ENCODE data around the gene VGLL4.

Gene VGLL4

DNA sequence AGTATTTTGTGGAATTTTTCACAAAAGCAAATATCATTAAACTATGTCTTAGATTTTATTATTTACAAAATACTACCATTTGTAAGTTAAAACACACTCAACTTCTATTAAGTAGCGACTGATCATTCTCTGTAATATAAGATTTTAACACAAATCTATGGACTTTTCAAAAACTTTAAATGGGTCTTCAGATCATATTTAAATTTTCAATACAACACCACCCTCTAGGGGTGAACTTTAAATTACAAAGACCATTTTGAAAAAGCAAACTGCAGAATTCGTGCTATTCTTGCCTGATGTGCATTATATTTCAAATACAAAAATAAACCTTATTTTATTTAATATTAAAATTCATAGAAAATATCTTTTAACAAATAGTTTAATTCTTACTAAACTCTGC is 8.2 kb upstream of the VGLL4 start:
- DNase-seq: peak; percentile 28

DNA sequence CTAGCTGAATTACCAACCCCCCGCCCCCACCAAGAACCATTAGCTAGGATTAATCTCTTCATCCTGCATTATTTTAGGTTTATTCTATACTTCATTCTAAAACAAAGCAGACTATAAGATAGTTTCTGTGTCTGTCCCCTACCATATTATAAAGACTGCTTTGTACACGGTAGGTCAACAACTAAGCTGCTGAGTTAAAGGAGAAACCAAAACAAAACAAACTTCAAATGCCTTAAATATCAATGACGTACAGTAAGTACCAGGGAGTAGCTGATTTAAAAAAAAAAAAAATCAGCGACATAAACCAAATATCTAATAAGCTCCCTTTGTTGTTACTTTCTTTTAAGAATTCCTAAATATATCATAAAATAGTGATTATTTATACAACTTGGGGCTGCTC is 7.8 kb upstream of the VGLL4 start:
- no peak for DNase-seq

DNA sequence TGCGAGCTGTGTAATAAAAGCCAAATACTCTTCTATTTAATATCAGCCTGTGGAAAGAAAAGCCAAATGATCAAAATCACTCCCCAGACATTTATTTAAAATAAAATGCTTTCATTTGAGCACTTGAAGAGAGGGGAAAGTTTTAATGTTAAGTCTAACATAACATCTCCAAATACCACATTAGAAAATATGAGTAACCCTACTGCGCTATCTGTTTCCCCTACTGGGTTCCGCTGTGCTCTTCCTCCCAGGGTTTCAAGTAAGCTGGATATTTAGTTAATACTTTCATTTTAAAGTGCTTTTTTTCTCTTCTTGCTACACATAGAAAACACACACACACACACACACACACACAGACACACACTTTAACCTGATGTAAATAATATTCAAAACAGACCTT is 6.7 kb upstream of the VGLL4 start:
- DNase-seq: no peak

GRCh38 chr3:11648735-11649134 is 5.0 kb upstream of the VGLL4 start:
- no peak for DNase-seq

DNA sequence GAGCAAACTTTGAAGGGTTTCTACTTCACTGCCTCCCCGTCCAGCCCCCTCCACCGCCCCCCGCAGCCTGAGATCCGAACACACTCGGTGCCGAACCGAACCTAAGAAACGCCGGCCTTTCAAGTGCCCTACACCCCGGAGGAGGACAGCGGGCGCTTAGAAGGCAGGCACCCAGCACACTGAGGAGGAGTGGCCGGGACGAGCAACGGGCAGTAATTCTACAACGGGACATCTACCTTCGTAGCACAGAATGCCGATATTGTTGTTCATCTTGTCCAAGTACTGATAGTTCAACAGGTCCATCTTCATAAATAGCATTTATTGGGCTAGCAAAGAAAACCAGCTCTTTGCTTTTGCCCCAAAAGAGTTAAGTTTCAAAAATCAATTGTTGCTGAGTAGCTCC is 513 bp downstream of the VGLL4 start:
- no peak for DNase-seq

GRCh38 chr3:11642431-11643191 is 1.1 kb downstream of the VGLL4 start:
- peak; percentile 78 for DNase-seq

GRCh38 chr3:11641683-11642430 is 1.9 kb downstream of the VGLL4 start:
- no peak for DNase-seq

DNA sequence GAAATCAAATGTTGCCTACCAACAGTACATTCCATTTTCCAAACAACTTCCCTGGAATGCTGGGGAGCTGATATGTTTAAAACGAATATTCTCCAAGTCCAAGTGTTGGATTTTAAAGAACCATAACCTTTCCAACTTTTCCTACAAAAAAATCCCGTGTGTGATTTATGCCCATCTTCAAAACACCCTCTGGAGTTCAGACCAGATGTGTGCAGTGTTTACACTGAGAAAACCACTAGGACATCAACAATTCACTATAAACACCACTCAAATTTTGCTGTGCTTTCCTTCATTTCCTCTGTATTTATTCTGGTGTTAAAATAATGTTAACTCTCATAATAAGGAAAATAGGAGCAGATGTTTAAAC is 2.4 kb downstream of the VGLL4 start:
- no peak for DNase-seq

- no peak for DNase-seq
Observed at GRCh38 chr3:11640009-11640673, 3.6 kb downstream of the VGLL4 start.

GRCh38 chr3:11638495-11639358 is 5.0 kb downstream of the VGLL4 start:
- DNase-seq: no peak

GRCh38 chr3:11637901-11638458 is 5.7 kb downstream of the VGLL4 start:
- DNase-seq: no peak

- no peak for DNase-seq
Observed at GRCh38 chr3:11636394-11636770, 7.3 kb downstream of the VGLL4 start.

DNA sequence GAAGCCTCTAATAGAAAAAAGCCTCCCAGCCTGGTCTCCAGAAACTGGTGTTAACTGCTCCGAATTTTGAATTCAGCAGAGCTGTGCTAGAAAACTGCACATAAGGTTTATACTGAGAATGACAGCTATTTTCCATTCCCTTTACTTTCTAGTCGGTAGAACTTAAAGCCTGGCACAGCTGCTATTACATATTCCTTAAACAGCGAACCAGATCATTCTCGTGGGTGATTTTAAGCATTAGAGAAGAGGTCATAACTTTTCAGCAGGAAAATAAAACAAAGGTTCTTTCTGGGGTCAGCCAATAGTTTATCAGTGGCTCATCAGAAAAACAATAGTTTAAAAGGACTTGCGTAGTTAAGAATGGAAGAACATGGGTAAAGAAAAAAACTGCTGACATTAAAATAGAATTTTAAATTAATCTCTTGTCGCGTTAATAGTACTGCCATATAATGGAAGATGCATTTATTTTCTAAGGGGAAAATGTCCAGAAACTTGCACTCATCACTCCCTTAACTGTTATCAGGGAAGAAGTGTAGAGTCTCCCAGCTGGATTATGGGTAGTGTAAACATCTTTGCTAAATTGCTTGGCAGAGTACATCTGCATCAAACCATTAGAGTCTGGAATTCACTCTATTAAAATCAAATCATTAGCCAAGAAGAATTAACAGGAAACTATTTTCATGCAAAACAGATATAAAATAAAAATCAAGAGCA is 7.9 kb downstream of the VGLL4 start:
- DNase-seq: no peak

- no peak for DNase-seq
Observed at GRCh38 chr3:11634974-11635612, 8.6 kb downstream of the VGLL4 start.

DNA sequence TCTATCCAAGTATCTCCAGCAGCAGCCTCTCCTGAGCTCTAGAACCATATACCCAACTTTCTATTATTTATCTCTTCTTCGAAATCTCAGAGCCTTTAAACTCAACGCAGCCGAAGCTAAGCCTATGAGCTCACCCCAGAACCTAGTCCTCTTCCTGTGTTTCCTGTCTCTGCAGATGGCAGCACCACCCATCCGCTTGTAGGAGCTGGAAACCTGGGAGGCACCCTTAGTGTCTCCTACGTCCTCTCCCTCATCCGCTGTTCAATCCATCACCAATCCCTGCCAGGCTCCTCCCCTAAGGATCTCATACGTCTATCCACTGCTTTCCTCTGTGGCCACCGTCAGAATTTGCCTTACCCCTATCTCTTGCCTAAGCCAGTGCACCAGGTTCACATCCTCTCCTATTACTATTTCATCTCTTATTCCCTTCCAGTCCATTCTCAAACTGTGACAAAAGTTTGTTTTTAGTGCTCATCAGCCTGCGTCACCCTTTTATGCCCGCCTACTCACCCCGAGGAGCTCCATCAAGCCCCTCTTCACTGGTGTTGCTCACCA is 9.6 kb downstream of the VGLL4 start:
- DNase-seq: no peak

GRCh38 chr3:11632966-11633365 is 10.7 kb downstream of the VGLL4 start:
- DNase-seq: no peak

DNA sequence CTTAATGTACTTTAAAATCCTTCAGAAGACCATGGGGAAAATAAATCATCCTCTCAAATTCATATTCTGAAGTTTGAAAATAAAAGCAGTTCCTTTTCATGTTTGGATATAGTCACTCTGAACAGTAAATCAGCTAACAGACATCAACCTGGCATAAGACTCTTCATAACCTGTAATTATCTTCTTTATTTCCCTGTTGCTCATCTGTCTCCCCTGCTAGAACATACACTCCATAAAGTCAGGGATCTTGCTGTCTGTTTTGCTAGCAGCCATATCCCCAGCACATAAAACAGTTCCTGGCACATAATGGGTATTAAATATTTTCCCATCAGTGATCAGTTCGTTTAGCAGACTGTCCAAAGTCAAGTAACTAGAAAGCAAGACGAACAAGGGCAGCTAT is 11.2 kb downstream of the VGLL4 start:
- DNase-seq: no peak

GRCh38 chr3:11631820-11632219 is 11.9 kb downstream of the VGLL4 start:
- no peak for DNase-seq

DNA sequence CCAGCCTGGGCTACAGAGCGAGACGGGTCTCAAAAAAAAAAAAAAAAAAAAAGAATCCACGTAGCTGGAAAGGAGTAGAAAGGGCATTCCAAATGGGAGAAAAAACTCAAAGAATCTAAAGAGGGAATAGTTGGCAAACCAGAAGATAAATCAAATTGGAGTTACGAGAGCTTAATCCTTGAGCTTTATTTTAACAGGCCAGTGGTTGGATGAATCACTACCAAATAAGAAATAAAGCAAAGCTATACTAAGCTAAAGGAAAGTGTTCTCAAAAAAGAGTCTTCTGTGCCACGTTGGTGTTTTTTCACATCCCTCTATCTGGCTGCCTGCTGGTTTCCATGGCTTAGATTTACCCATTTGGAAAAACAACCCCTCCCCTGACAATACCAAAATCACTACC is 14.0 kb downstream of the VGLL4 start:
- DNase-seq: peak; percentile 23

GRCh38 chr3:11627612-11628011 is 16.1 kb downstream of the VGLL4 start:
- DNase-seq: no peak

- no peak for DNase-seq
Observed at GRCh38 chr3:11626084-11626463, 17.6 kb downstream of the VGLL4 start.
